Measurements from ENCODE around the gene ISCU. TPM values are rescaled to one million over a fixed set of nuclear protein-coding genes. Genes with fewer than 3 reads are reported as not detected.

The ISCU gene
- total and polyA plus RNA-seq, 2 donors (not counting 3 experiments of a cell fraction or from before 2014, with no cell fraction given) = 74.8 to 78.6 TPM

- intact Hi-C loops (cut with micrococcal nuclease) = loop anchor here (5.0 kb wide), 1 partner anchor 548 kb away; no protein-coding TSS in a partner anchor
Measured at GRCh38 chr12:108564724-108565123, 2.3 kb downstream of the ISCU start.

More at GRCh38 chr12:108564724-108565123, 2.3 kb downstream of the ISCU start:
- ChIA-PET CTCF (interaction anchor here (0.8 to 3.1 kb wide), 6 partner anchors 53 to 530 kb away, joined by 3 to 55 read pairs (median 4); partner anchors contain the start of gene ALKBH2), POLR2A (interaction anchor here (0.6 kb wide), 1 partner anchor 269 kb away, joined by 3 read pairs; no protein-coding TSS in a partner anchor)
- Histone ChIP-seq H4K20me1 (replicated peaks; ENCODE audit: control insufficient read depth, extremely low read depth, insufficient read depth, low read length) (no peaks in the 10 kb centered on the region), H3K9ac (replicated peaks; ENCODE audit: extremely low read depth, insufficient read depth, low read length) (no peak overlapping the region), H3K27ac (ENCODE audit: insufficient read depth, low read depth, low read length) (no peak overlapping the region), H2AFZ (ENCODE audit: low read depth, low read length) (no peak overlapping the region), H3K27me3 (ENCODE audit: control insufficient read depth in 2 of 2, insufficient read depth in 2 of 2, low read length in 2 of 2) (no peaks in the 10 kb centered on the region), H3K79me2 (ENCODE audit: control insufficient read depth, insufficient read depth, low read length) (peaks cover 16% of the 10 kb centered on the region), H3K9me3 (replicated peaks; ENCODE audit: control insufficient read depth, insufficient read depth, low read length) (no peaks in the 10 kb centered on the region), H3K4me2 (ENCODE audit: insufficient read depth, low read length) (no peak overlapping the region), H3K9me1 (replicated peaks; ENCODE audit: control insufficient read depth, extremely low read depth, insufficient read depth, low read length) (no peaks in the 10 kb centered on the region), H3K36me3 (ENCODE audit: control insufficient read depth in 2 of 2, extremely low read depth in 1 of 2, insufficient read depth in 2 of 2, low read length in 2 of 2) (peaks cover 15 to 17% of the 10 kb centered on the region in 2 experiments), H3K4me3 (replicated peaks in 1 of 3; ENCODE audit: insufficient read depth in 1 of 3, low read depth in 1 of 3, low read length in 3 of 3) (no peak overlapping the region), H3K4me1 (ENCODE audit: control insufficient read depth, extremely low read depth, insufficient read depth, low read length) (peaks cover 33% of the 10 kb centered on the region)
- BruUV-seq (replicated peaks) = no TSS peak
- no peak for TF ChIP-seq POLR2AphosphoS5 (IDR thresholded peaks at IDR 0.05; ENCODE audit: insufficient read depth, low read depth, low read length)
- no peak for TF ChIP-seq GATA2 (IDR thresholded peaks at IDR 0.05; ENCODE audit: insufficient read depth, insufficient read length, low read depth, low read length)
- TF ChIP-seq POLR2A (IDR thresholded peaks at IDR 0.05; ENCODE audit: low read depth, low read length) = no peak
- TF ChIP-seq EZH2 (IDR thresholded peaks at IDR 0.05; ENCODE audit: borderline replicate concordance, low read depth, low read length, severe bottlenecking) = no peak
- no peak for TF ChIP-seq CTCF (IDR thresholded peaks at IDR 0.05; ENCODE audit: extremely low read depth in 1 of 2, insufficient read depth in 1 of 2, low read depth in 1 of 2, low read length in 2 of 2)
- TF ChIP-seq JUN (IDR thresholded peaks at IDR 0.05; ENCODE audit: borderline replicate concordance, insufficient read depth, insufficient read length, low read depth) = no peak
- TF ChIP-seq MYC (IDR thresholded peaks at IDR 0.05; ENCODE audit: low read depth, low read length) = no peak
- no peak for TF ChIP-seq MAX (IDR thresholded peaks at IDR 0.05; ENCODE audit: insufficient read depth, insufficient read length)
- no peak for TF ChIP-seq FOS (IDR thresholded peaks at IDR 0.05; ENCODE audit: borderline replicate concordance, insufficient read depth, low read length)
- DNase-seq (ENCODE audit: low read depth, low spot score) = no peak
- FAIRE-seq = no peak
- dilution Hi-C loops (cut with MboI; ENCODE audit: extremely low pct_ligation_motif_present, low sequenced_read_pairs) = no loop called here
